Kidney (tissue), 14 donors: Measurements from ENCODE around the gene SPPL2B. TPM values are rescaled to one million over a fixed set of nuclear protein-coding genes. Genes with fewer than 3 reads are reported as not detected.

Experiments used
- DNase-seq, 5 donors: peaks; one replicate each; pipeline ENCODE4 v3.0.0-alpha.2; 2013 to 2020
- FAIRE-seq: peaks from 2 replicates; lab custom pipeline; 2012; peaks lifted over from hg19 to GRCh38; lab: Jason Lieb, UNC
- H3K27ac ChIP-seq, 2 donors: one replicate each; pipeline ENCODE4 v1.7.0; 2013; ENCODE audit warnings: low read depth in 2 of 2, low read length in 2 of 2, inconsistent platforms in 1 of 2
- H3K27me3 ChIP-seq: one replicate; pipeline ENCODE4 v1.7.1; 2013; ENCODE audit warnings: low read length, inconsistent platforms; ENCODE audit not compliant: control insufficient read depth, insufficient read depth
- H3K36me3 ChIP-seq, 3 donors: one replicate each; pipeline versions ENCODE4 v1.7.0 to v1.7.1; 2013; ENCODE audit warnings: low read length in 3 of 3, control low read depth in 1 of 3, inconsistent platforms in 1 of 3; ENCODE audit not compliant: insufficient read depth in 3 of 3, control insufficient read depth in 2 of 3
- H3K4me1 ChIP-seq, 3 donors: one replicate each; pipeline versions ENCODE4 v1.7.0 to v1.7.1; 2013; ENCODE audit warnings: low read length in 3 of 3, inconsistent platforms in 1 of 3, low read depth in 1 of 3; ENCODE audit not compliant: control insufficient read depth in 2 of 3, insufficient read depth in 2 of 3
- H3K4me3 ChIP-seq, 3 donors: one replicate each; pipeline versions ENCODE4 v1.7.0 to v1.8.1; 2013; ENCODE audit warnings: low read length in 3 of 3, control low read depth in 1 of 3, inconsistent platforms in 1 of 3
- H3K9ac ChIP-seq, 3 donors: one replicate each; pipeline versions ENCODE4 v1.7.0 to v1.7.1; 2013; ENCODE audit warnings: low read length in 3 of 3, control low read depth in 1 of 3, inconsistent platforms in 1 of 3
- H3K9me3 ChIP-seq, 3 donors: one replicate each; pipeline versions ENCODE4 v1.7.0 to v1.7.1; 2013; ENCODE audit warnings: low read length in 3 of 3, control low read depth in 1 of 3, inconsistent platforms in 1 of 3; ENCODE audit not compliant: control insufficient read depth in 2 of 3, insufficient read depth in 1 of 3
- intact Hi-C: fragments of 100-400 bp; cut with DNase I; formaldehyde crosslinking; loops from one replicate; pipeline ENCODE4 v1.11.1; 2022
- polyA plus RNA-seq: library from polyadenylated mRNA; stranded (reverse); fragments of 350-450 nt; fragmentation: Illumina TruSeq; extraction: RNeasy Lipid Tissue Mini Kit (QIAGEN cat#74804); gene quantifications from one replicate; pipeline ENCODE4 v1.2.3, GENCODE V29; 2014; ENCODE audit warnings: low read depth, low replicate concordance; ENCODE audit not compliant: insufficient read depth
- total RNA-seq: library from RNA; stranded (reverse); fragmentation: NEBNext Ultra II Directional; extraction: Animal tissue kit (Norgen Biotek cat#: 25700); gene quantifications from one replicate; pipeline ENCODE4 v1.2.1, GENCODE V29; 2021
- TF ChIP-seq, protein P1 (sequence below): IDR thresholded peaks from 3 replicates; pipeline ENCODE4 v1.5.1; 2012; ENCODE audit warnings: mild to moderate bottlenecking, moderate library complexity, borderline replicate concordance; ENCODE audit not compliant: insufficient read depth; ENCODE audit errors: extremely low read depth
- donor health status: control.
- donor health status: control.
- donor health status: control.
- donor health status: control.
- donor health status: control.
- donor health status: DM: yes; HTN: yes; CAD: no.
- donor health status: Normal renal cell carcinoma (clear cell type).

Gene SPPL2B
- total and polyA plus RNA-seq, 2 donors from 2014 or later, result 25.3 to 94.1 TPM

DNA sequence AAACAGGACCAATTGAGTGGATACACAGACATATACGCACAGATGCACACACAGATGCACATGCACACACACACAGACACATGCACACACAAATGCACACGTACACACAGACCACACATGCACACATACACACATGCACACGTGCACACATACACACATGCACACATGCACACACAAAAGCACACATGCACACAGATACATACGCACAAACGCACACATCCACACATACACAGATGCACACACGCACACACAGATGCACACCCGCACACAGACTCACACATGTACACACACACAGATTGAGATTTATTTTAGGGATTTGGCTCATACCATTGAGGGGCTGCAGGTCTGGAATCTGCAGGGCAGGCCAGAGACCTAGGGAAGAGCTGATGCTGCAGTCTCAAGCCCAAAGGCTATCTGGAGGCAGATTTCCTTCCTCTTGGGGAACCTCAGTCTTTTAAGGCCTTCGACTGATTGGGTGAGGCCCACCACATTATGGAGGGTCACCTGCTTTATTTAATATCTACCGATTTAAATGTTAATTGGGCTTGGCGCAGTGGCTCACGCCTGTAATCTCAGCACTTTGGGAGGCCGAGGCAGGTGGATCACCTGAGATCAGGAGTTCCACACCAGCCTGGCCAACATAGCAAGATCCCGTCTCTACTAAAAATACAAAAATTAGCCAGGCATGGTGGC, 54.2 kb downstream of the SPPL2B start:
- Histone ChIP-seq H3K36me3 (no peaks in the 10 kb centered on the region), H3K4me3 (no peak overlapping the region), H3K27me3 (no peaks in the 10 kb centered on the region), H3K4me1 (no peaks in the 10 kb centered on the region), H3K27ac (no peak overlapping the region), H3K9me3 (peaks cover 0 to 4% (median 0%) of the 10 kb centered on the region in 3 donors), H3K9ac (no peak overlapping the region)
- DNase-seq, result no peak
- intact Hi-C loops, result no loop called here
- no peak for FAIRE-seq
- TF ChIP-seq, protein P1, sequence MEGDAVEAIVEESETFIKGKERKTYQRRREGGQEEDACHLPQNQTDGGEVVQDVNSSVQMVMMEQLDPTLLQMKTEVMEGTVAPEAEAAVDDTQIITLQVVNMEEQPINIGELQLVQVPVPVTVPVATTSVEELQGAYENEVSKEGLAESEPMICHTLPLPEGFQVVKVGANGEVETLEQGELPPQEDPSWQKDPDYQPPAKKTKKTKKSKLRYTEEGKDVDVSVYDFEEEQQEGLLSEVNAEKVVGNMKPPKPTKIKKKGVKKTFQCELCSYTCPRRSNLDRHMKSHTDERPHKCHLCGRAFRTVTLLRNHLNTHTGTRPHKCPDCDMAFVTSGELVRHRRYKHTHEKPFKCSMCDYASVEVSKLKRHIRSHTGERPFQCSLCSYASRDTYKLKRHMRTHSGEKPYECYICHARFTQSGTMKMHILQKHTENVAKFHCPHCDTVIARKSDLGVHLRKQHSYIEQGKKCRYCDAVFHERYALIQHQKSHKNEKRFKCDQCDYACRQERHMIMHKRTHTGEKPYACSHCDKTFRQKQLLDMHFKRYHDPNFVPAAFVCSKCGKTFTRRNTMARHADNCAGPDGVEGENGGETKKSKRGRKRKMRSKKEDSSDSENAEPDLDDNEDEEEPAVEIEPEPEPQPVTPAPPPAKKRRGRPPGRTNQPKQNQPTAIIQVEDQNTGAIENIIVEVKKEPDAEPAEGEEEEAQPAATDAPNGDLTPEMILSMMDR, result no peak

DNA sequence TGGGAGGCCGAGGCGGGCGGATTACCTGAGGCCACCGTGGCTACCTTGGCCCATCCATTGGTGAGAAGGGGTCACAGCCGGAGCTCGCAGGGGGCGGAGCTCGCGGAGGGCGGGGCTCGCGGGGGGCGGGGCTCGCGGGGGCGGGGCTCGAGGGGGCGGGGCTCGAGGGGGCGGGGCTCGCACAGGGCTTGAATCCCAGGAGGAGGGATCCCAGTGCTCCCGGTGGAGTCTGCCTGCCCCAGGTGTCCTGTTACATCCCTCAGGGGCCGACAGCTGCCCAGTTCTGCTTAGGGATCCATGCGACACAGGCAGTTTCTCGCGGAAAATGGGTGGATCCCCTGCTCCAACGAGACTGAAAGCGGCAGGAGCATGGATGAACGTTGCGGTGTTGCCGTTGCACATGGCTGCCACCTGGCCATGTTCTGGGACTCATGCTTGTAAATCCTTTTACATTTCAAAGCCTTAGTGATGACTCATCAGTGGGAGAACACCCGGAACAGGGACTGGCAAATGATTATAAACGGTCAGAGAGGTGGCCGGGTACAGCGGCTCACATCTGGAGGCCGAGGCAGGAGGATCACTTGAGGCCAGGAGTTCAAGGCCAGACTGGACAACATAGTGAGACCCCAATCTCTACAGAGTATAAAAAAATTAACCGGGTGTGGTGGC, 56.7 kb downstream of the SPPL2B start:
- H3K27me3 ChIP-seq, result no peaks in the 10 kb centered on the region
- no peaks in the 10 kb centered on the region for H3K36me3 ChIP-seq
- no peak for FAIRE-seq
- intact Hi-C loops, result no loop called here
- no peak overlapping the region for H3K27ac ChIP-seq
- H3K9ac ChIP-seq, result no peak overlapping the region
- H3K4me1 ChIP-seq, result no peaks in the 10 kb centered on the region
- DNase-seq, result peak; percentile 62 to 85 (median 63)
- TF ChIP-seq, protein P1, result no peak
- peaks cover 0 to 4% (median 0%) of the 10 kb centered on the region in 3 donors for H3K9me3 ChIP-seq
- peak overlapping the region in 1 of 3 donors; percentile 16 for H3K4me3 ChIP-seq

DNA sequence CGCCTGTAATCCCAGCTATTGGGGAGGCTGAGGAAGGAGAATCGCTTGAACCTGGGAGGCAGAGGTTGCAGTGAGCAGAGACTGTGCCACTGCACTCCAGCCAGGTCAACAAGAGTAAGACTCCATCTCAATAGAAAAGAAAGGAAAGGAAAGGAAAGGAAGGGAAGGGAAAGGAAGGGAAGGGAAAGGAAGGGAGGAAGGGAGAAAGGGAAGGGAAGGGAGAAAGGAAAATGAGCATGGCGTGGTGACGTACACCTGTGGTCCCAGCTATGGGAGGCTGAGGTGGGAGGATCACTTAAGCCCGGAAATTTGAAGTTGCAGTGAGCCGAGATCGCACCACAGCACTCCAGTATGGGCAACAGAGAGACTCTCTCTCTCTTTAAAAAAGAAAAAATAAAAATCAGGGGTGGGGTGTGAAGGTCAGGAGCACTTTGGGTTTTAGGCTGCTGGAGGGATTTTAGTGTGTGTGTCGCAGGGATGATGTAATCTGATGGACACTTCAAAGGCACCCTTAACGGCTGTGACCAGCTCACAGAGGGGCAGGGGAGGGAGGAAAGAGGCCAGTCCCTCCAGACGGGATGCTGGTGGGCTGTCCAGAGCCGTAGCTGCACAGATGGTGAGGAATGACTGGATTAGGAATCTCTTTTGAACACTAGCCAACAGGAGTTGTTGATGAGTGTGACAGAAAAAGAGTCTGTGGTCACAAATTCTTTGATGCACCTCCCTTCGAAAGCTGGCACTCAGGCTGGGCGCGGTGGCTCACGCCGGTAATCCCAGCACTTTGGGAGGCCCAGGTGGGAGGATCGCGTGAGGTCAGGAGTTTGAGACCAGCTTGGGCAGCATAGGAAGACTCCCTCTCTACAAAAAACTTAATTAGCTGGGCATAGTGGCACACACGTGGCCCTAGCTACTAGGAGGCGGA, 59.1 kb downstream of the SPPL2B start:
- intact Hi-C loops, result no loop called here
- DNase-seq, result no peak
- H3K27me3 ChIP-seq, result no peaks in the 10 kb centered on the region
- H3K4me3 ChIP-seq, result no peak overlapping the region
- H3K4me1 ChIP-seq, result no peaks in the 10 kb centered on the region
- no peak overlapping the region for H3K9ac ChIP-seq
- no peaks in the 10 kb centered on the region for H3K36me3 ChIP-seq
- no peak for FAIRE-seq
- TF ChIP-seq, protein P1, result no peak
- H3K27ac ChIP-seq, result no peak overlapping the region
- no peaks in the 10 kb centered on the region for H3K9me3 ChIP-seq
